HCEC 1CT (cell line): ENCODE results near the gene FBP1.
A peak's percentile ranks its signal among the peaks of the same experiment; 100 is the strongest.

Source experiments
- DNase-seq: peaks from one replicate; pipeline ENCODE4 v3.0.0-alpha.2; 2017

FBP1 gene

DNA sequence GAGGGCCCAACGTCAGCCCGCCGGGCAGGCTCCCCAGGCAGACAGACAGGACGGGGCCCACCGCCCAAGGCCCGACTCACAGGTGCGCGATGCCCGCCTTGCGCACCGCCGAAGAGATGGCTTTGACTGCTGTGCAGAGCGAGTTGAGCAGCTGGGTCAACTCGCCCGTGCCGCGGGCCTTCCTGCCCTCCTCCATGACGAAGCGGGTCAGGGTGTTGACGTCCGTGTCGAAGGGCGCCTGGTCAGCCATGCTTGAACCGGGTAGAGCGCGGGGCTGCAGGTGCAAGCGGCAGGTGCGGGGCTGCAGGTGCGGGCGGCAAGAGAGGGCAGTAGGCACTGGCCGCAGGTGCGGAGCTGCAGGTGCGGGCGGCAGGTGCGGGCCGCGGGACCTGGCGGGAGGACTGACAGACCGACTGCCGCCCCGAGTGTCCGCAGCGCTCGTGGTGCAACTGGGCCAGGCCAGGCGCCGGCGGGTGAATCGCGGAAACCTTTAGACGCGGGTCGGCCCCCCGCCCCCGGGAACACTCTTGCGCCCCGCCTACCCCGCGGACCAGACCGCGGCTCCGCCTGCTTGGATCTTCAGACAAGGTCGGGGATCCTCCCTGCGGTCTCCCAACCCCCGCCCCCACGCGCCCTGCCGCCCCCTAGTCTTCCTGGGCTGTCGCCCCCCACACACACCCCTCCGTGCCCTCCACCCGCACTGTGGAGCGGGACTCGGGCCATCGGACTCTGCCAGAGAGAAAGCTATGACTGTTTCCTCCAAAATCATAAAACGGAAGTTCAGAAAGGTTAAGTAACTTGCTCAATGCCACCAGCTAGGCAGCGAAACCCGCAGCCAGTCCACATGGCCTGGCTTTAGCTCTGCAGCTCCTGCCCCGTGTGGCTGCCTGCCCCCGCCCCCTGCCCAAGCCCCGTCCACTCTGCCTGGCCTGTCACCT, at the start of gene FBP1:
Gene FBP1 (minus strand): TSS at position 458 of the 938 bp plus-strand sequence. CDS start 208 bp downstream, at position 250.
- DNase-seq = no peak

DNA sequence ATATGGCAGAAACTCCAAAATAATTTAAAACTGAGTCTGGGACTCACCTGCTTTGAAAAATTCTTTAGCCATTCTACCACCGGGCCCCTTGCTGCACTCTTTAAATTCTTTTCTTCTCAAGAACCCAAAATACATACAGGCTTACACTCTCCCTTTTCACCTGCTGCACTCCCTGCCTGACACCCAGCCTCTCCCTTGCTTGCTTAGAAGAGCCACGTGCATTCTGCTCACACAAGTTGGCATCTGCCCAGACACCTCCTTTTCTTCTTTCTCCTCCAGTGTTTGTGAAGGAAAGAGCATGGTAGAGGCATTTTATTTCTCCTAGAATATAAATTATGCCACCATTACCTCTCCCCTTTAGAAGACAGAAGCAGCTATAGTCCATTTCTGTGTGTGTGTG, 48.1 kb upstream of the FBP1 start:
- DNase-seq = no peak

DNA sequence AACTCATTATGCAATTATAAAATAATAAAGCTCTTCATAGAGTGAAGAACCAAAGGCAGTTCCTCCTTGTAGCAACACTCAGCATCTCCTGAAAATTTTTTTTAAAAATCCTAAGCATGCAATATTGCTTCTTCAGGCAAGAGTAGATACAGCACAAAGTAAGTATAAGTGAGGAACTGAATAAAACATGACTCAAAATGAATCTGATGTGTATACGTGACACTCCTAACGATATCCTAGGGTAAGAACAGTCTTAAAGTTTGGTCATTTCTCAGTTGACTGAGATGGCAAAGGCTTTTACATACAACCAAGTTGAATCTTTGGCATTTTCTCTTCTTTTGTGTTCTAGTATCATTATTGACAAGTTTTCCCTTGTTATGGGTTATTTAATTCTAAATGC, 46.0 kb upstream of the FBP1 start:
- no peak for DNase-seq

DNA sequence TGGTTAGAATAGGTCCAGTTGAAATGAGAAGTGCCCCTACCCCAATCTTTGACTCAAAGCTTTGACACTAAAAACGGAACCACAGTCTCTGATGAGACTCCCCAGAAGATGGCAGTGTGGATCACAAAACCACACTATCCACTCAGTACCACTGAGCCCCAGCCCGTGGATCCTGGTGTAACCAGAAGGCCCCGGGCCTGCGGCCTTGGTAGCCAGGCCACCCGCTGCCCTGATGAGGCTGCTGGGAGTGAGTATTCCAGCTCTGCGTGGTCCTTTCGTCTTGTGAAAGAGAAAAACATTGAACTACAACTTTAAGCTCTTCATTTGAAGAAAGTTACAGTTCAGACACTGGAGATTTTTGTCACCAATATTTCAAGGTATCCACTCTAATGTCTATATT, 42.2 kb upstream of the FBP1 start:
- peak; percentile 68 for DNase-seq

DNA sequence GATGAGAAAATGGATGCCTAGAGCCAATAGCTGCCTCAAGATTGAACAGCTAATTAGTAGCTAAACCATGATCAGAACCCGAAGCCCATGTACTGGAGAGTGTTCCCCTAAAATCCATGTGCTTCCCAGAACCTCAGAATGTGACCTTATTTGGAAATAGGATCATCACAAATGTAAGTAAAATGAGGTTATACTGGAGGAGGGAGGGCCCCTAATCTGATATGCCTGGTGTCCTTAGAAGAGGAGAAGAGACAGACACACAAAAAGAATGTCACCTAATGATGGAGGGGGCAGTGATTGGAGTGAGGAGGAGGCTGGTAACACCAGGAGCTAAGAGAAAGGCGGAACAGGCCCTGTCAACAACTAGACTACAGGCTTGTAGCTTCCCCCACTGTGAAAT, 41.3 kb upstream of the FBP1 start:
- no peak for DNase-seq

DNA sequence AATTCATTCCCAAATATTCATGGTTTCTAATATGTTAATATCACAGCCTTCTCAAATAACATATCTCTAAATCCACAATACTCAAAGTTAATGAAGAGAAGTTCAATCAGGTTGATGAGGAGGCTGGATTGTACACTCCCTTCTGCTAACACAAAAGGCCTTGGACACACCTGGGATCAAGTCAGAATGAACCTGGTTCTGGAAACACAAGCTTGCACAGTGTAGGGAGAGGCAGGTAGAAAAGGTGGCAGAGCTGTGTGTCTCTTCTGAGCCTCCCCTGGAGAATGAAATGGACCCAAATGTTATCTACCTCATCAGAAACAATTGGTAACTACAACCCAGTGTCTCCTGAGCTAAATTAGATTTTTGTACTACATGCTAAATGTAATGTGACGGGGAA, 40.7 kb upstream of the FBP1 start:
- DNase-seq = no peak

DNA sequence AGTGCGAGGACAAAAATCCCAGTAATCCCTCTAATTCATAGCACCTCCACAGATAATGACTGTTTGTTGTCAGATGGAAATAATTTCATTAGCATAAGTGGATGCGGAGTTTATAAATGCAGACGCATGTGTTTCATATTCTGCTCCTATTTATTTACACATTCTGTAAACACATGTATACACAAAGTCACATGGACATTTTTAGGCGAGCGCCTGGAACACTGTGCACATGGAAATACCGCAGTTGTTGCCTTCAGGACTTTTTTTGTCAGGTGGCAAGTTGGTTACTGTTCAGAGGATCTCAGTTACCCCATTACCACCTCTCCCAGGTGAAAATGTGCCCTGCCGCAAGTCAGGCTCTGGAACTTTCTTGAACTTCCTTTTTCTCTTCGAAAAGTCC, 40.3 kb upstream of the FBP1 start:
- DNase-seq = no peak

DNA sequence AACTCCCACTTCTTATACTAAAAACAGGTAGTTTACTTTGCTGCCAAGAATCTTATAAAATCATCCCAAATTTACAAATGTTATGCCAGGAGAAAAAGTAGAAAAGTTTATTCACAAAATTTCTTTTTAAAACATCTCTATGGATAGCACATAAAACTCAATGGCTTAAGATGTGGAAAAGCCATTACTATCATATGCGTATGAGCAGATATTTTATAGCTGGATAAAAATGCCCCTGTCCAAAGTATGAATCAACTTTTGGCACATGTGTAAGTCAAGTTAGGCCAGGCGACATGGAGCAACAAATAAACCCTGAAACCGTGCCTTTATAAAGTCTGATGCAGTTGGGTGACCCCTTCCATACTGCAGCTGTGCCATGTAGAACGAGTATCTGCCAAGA, 38.6 kb upstream of the FBP1 start:
- no peak for DNase-seq

DNA sequence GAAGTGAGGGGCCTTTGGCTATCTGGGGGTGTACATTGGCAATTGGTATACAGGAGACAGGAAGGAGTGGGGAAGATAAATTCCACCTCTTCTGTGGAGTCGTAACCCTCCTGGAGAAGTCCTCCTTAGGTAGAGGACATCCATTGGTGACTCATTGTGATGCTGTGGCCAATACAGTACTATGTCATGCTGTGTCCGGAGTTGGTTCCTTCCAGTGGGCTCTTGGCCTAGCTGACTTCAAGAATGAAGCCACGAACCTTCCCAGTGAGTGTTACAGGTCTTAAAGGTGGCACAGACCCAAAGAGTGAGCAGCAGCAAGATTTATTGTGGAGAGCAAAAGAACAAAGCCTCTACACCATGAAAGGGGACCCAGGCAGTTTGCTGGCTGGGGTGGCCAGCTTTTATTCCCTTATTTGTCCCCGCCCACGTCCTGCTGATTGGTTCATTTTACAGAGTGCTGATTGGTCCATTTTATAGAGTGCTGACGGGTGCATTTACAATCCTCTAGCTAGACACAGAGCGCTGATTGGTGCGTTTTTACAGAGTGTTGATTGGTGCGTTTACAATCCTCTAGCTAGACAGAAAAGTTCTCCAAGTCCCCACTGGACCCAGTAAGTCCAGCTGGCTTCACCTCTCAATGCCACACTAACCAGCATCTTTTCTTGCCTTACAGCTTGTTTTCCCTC, 37.3 kb upstream of the FBP1 start:
- no peak for DNase-seq

DNA sequence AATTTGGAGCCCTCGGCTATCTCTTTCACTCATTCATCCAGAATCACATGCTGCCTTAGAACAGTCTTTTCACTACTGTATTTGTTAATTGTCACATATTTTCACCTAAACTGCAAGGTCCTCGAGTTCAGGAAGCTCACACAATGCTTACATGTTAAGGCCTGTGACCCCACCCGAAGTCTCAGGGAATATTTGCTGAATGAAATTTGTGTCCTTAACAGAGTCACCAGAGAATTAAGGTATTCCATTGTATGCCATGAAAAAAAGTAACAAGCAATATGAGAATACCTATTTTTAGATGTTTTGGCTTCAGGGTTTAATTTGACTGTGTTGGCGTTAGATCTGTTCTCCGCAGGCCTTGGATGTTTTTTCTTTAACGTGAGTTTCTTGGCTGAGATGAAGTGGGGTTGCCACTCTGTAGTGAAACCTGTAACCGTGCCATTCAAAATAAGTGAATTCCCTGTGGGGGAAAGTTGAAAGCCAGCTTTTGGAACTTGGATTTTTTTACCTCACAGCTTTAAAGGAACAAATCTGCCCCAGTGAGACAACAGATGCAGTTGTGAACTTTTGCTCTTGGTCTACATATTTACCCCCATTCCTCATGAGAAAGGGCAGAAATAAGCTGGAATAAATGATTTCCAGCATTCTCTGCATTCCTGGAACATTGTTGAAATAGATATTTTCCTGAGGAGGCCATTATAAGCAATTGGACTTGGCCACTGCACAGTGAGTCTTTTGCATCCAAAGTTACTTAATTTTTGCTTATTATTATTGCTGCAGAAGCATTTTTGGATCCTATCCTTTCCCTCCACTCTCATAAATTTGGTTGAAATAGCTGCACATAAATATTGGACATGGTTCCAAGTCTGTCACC, 35.9 kb upstream of the FBP1 start:
- no peak for DNase-seq

DNA sequence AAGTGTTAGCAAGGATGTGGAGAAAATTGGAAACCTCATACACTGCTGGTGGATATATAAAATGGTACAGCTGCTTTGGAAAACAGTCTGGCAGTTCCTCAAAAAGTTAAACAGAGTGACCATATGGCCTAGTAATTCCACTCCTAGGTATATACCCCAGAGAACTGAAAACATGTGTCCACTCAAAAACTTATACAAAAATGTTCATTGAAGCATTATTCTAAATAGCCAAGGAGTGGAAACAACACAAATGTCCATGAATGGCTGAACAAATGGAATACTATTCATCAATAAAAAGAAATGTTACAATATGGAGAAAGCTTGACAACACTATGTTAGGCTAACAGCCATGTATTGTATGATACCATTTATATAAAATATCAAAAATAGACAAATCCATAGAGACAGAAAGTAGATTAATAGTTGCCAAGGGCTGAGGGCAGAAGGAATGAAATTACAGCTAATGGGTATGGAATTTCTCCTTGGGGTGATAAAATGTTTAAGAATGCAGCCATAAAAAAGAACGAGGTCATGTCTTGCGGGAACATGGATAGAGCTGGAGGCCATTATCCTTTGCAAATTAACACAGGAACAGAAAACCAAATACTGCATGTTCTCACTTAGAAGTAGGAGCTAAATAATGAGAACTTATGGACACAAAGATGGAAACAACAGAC, 33.6 kb upstream of the FBP1 start:
- DNase-seq = peak; percentile 79

DNA sequence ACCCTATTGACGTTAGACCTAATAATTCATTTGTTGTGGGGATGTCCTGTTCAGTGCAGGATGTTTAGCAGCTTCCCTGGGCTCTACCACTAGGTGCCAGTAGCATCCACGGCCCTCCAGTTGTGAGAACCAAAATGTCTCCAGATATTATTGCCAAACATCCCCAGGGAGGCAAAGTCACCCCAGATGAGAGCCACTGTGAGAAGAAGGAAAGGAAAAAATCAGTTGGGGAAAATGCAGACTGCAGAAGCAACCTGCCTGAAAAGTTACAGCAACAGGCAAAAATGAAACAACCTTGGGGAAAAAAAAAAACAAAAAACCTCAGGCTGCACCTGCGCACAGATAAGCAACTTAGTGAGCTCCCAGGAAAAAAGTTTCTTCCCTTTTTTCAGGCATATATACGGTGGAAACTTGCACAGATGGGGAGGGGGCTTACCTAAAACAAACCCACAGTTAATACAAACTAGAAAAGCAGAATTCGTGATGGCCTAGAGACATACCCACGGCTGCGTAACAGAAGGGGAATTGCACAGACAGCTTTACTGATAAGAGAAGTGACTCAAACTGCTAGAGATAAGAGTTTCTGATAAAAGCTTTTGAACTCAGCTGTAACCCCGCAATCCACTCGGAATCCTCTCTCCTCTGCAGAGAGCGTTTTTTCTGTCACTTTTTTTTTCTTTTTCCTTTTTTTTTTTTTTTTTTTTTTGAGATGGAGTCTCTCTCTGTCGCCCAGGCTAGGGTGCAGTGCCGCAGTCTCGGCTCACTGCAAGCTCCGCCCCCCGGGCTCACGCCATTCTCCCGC, 29.8 kb upstream of the FBP1 start:
- DNase-seq = peak; percentile 69

DNA sequence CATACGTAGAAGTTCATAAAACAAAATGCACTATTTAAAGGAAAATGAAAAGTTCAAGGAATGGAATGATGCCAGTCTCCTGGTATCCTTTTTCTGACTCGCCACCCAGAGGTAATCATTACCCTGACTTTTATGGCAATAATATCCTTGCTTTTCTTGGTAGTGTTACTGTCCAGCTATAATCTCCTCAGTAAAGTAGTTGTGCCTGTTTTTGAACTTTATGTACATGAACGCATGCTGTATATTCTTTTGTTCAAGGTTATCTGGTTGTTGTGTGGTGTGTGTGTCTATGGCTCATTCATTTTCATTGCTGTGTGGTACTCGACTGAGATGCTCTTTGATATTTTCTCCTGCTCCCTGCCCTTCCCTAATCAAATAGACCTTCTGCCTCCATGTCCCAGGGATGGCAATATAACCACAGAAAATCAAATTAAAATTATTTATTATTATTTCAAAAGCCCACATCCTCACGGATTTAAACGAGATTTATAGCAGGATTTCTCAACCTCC, 29.2 kb upstream of the FBP1 start:
- no peak for DNase-seq

DNA sequence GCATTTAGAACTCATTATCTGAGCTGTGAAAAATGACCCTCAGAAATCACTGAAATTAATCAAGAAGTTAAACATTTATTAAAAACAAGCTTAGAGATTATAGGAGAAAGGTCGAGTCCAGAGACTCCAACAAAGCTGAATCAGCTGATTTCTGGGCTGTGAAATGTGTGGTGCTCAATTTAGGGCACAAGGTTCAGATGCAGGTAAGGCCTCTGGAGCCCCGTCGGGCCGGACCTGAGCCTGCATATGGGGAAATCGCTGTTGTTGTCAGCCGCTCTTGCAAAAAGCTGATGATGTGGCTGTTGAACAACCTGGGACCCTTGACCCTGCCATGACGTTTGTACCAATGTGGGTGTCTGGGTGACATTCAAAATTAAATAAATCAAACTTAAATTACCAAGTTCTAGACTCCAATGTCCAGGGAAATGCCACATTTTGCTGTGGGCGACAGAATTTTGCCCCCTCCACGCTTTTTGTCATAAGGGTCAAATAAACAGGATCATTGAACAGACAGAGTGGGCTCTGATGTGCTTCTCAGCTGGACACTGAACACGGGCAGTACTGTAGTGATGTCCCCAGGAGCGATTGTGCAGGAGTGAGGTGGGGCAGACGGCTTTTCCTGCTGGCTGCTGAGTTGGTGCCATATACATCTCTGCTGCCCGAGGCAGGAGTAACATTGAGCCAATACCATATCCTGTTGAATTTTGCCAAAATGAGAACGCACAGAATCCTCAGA, 27.2 kb upstream of the FBP1 start:
- no peak for DNase-seq

DNA sequence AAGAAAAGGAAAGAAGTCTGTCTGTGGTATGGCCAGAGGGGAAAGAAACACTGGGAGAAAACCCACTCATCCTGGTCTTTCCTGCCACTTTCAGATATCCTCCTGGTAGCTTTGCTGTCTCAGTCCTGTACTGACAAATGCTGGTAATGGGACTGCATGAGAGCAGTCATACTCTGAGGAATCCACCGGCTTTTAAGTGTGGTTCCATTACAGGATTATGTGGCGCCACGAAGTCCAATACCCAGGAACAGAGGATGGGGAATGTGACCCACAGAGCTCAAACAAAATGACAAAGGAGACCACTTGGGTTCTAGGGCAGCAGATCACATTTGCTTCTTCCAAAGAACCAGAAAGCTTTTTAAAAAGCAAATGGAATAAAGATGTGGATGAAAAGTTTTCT, 26.3 kb upstream of the FBP1 start:
- no peak for DNase-seq

DNA sequence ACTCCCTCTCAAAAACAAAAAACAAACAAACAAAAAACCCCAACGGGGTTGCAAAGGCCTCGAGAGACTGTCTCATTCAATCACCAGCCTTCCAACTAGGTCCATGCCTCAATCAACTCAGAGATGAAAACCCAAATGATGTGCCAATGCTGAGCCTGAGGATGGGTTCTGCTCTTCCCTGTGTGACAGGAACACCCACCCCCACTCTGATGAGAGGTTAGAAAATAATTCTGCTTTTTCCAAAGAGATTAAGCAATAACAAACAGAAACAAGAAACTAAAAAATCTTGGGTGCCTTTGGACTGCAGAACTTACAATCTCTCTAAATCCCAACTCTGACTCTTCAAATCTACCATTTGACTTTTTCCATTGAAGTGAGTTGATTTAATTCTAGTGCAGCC, 25.5 kb upstream of the FBP1 start:
- no peak for DNase-seq

DNA sequence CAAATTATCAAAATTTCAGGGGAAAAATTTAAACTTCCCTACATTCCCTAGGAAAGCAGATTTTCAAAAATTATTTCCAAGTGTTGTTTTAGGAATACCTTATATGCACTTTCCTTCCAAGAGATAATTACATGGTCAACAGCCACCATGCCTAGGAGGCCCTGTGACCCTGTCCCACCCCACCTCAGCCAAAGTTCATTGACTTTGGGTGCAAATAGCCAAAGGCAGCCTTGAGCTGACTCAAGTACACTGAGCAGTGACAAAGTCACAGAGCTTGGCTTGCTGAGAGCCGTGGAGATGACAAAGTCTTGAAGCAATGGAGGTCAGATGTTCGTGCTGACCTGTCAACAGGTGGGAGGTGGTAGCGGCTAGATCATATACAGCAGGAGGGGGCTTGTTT, 24.3 kb upstream of the FBP1 start:
- DNase-seq = no peak

DNA sequence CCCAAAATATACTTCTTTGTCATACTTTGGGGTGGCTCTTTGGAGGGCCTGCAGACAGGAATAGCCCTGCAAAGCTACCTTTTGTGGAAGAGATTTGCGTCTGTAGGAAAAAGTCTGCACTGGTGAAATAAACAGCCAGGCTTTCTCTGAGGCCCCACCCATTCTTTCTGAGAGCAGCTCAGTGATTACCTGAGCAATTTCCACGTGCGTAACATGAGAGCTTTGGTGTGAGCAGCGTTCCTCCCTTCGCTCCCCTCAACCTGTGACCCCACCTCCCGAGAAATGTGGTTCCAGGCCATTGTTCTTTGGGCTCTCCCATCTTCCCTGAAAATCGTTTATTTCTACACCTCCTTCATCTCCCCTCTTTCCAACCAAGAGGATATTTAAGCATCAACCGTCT, 23.8 kb upstream of the FBP1 start:
- DNase-seq = no peak

DNA sequence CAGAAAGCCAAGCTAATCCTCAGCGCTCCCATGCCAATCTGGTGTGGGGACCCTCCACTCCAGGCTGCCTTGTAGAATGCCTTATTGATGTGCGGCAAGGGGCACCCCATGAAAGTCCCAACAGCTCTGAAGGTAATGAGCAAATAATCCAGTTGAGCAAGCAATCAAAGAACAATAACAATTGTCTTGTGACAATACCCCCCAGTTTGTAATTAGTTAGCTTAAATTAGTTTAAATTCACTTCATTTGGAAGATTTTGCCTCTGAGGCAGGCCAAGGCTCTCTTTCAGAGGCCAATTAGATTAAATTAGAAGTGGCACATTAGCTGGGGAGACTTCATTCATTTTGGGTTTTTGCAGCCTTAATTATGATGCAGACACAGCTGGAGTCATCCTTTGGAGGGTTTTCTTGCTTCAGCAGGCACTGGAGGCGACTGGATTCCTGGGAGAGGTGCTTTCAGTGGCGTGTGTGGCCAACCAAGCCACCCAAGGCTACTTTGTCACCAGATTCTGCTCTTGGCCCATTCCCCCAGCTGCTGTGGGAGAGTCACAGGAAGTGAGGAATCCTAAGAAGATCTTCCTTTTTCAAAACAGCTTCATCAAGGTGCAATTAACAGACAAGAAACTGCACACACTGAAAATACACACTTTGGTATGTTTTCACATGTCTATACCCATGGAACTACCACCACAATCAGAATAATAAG, 17.9 kb upstream of the FBP1 start:
- DNase-seq = no peak

DNA sequence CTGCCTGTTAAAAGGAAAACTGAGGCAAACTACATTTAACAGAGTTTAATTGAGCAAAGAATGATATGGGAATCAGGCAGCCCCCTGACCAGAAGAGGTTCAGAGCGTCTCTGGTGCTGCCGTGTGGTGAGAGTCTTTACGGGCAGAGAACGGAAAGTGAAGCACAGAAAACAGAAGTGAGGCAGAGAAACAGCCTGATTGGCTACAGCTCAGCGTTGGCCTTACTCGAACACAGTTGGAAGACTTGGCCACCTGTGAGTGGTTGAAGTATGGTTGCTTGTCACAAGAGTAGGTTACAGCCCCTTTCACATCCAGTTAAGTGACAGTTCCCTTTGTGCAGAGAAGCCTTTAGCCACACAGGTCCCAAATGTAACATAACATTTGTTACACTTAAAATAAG, 16.9 kb upstream of the FBP1 start:
- DNase-seq = no peak
